GM23338 (cell line): Measurements from ENCODE around the gene TENT5A. TPM values are rescaled to one million over a fixed set of nuclear protein-coding genes. Genes with fewer than 3 reads are reported as not detected.

Experiments
- ATAC-seq: fragments of 200-7000 bp; cut with Tn5 transposase; 3 replicates; pipeline ENCODE4 v1.9.1; 2020
- DNase-seq: peaks from one replicate; pipeline ENCODE4 v3.0.0-alpha.2; 2015; ENCODE audit warnings: low spot score
- H2AFZ ChIP-seq: fragments of 200-600 bp; sonication (generic); 2 replicates; pipeline ENCODE4 v1.8.0; 2016; ENCODE audit warnings: antibody characterized with exemption, mild to moderate bottlenecking, moderate library complexity
- H3F3A ChIP-seq: fragments of 200-600 bp; sonication (generic); replicated peaks from 2 replicates; pipeline ENCODE4 v1.8.0; 2017; ENCODE audit warnings: antibody characterized with exemption, mixed run types, low read depth
- H3K27ac ChIP-seq: fragments of 200-600 bp; sonication (generic); 2 replicates; pipeline ENCODE4 v1.6.1; 2016; ENCODE audit warnings: low read depth
- H3K27me3 ChIP-seq: fragments of 200-600 bp; sonication (generic); 2 replicates; pipeline ENCODE4 v1.8.0; 2016; ENCODE audit warnings: mild to moderate bottlenecking, mixed run types, moderate library complexity; ENCODE audit not compliant: insufficient read depth
- H3K36me3 ChIP-seq: fragments of 200-600 bp; sonication (generic); 2 replicates; pipeline ENCODE4 v1.8.0; 2016; ENCODE audit warnings: mild to moderate bottlenecking; ENCODE audit not compliant: insufficient read depth
- H3K4me1 ChIP-seq: fragments of 200-600 bp; sonication (generic); 2 replicates; pipeline ENCODE4 v1.8.0; 2016; ENCODE audit warnings: mild to moderate bottlenecking, moderate library complexity; ENCODE audit not compliant: insufficient read depth
- H3K4me2 ChIP-seq: fragments of 200-600 bp; sonication (generic); 2 replicates; pipeline ENCODE4 v1.7.1; 2017; ENCODE audit warnings: mixed run types
- H3K4me3 ChIP-seq: fragments of 200-600 bp; sonication (generic); 2 replicates; pipeline ENCODE4 v1.6.1; 2016; ENCODE audit warnings: mixed run types
- H3K79me2 ChIP-seq: fragments of 200-600 bp; sonication (generic); replicated peaks from 2 replicates; pipeline ENCODE4 v1.8.0; 2017; ENCODE audit warnings: mild to moderate bottlenecking; ENCODE audit not compliant: insufficient read depth
- H3K9me2 ChIP-seq: fragments of 200-600 bp; sonication (generic); 2 replicates; pipeline ENCODE4 v1.8.0; 2017; ENCODE audit not compliant: insufficient read depth
- H4K20me1 ChIP-seq: fragments of 200-600 bp; sonication (generic); replicated peaks from 2 replicates; pipeline ENCODE4 v1.8.0; 2017; ENCODE audit warnings: mild to moderate bottlenecking; ENCODE audit not compliant: insufficient read depth
- H3K27ac Mint-ChIP-seq: 2 replicates; pipeline ENCODE4 v1.8.0; 2020; ENCODE audit warnings: inconsistent platforms, mild to moderate bottlenecking, moderate library complexity, mixed read lengths
- H3K27me3 Mint-ChIP-seq: 3 replicates; pipeline ENCODE4 v1.8.0; 2022; ENCODE audit warnings: low read depth, mild to moderate bottlenecking, moderate library complexity, mixed read lengths, inconsistent platforms; ENCODE audit not compliant: insufficient read depth, poor library complexity
- H3K36me3 Mint-ChIP-seq: 3 replicates; pipeline ENCODE4 v1.8.0; 2021; ENCODE audit warnings: low read depth, mild to moderate bottlenecking, inconsistent platforms, moderate library complexity, mixed read lengths
- H3K4me1 Mint-ChIP-seq: 3 replicates; pipeline ENCODE4 v1.8.0; 2020; ENCODE audit warnings: mild to moderate bottlenecking, inconsistent platforms, mixed read lengths
- H3K4me3 Mint-ChIP-seq: 3 replicates; pipeline ENCODE4 v1.8.0; 2021; ENCODE audit warnings: moderate library complexity, mild to moderate bottlenecking, inconsistent platforms, mixed read lengths
- H3K9me3 Mint-ChIP-seq: 3 replicates; pipeline ENCODE4 v1.8.0; 2020; ENCODE audit warnings: moderate library complexity, mild to moderate bottlenecking, inconsistent platforms, mixed read lengths
- CREB1 ChIP-seq: fragments of 250-450 bp; sonication (Bioruptor Pico); IDR thresholded peaks from 2 replicates; pipeline ENCODE4 v1.5.0; 2020; ENCODE audit warnings: low read depth, mild to moderate bottlenecking, moderate library complexity
- CTCF ChIP-seq, 2 experiments: fragments of 200-600 bp in 1 of 2; sonication (generic) in 1 of 2; conservative IDR thresholded peaks; 2 replicates each; pipeline versions ENCODE4 v1.5.1 to v1.6.1; 2016 to 2017; ENCODE audit warnings: antibody characterized with exemption in 2 of 2, low read depth in 2 of 2, mild to moderate bottlenecking in 2 of 2, moderate library complexity in 1 of 2
- EZH2 ChIP-seq: fragments of 200-600 bp; sonication (generic); IDR thresholded peaks from one replicate; pipeline ENCODE4 v1.8.0; 2017; ENCODE audit warnings: antibody characterized with exemption, mild to moderate bottlenecking, low read depth; ENCODE audit not compliant: unreplicated experiment
- EZH2phosphoT487 ChIP-seq: fragments of 200-600 bp; sonication (generic); IDR thresholded peaks from one replicate; pipeline ENCODE4 v1.8.1; 2018; ENCODE audit warnings: antibody characterized with exemption; ENCODE audit not compliant: unreplicated experiment
- JUNB ChIP-seq: IDR thresholded peaks from one replicate; pipeline ENCODE4 v1.6.1; 2016; ENCODE audit warnings: antibody characterized with exemption; ENCODE audit not compliant: unreplicated experiment
- NANOG ChIP-seq: IDR thresholded peaks from 2 replicates; pipeline ENCODE4 v1.6.1; 2016; ENCODE audit warnings: antibody characterized with exemption, borderline replicate concordance
- POLR2AphosphoS5 ChIP-seq: IDR thresholded peaks from 2 replicates; pipeline ENCODE4 v1.6.1; 2016; ENCODE audit warnings: antibody characterized with exemption, low read depth
- STAT1 ChIP-seq: IDR thresholded peaks from one replicate; pipeline ENCODE4 v1.6.1; 2016; ENCODE audit warnings: antibody characterized with exemption; ENCODE audit not compliant: unreplicated experiment
- ZNF114 ChIP-seq: fragments of 250-450 bp; sonication (Bioruptor Pico); IDR thresholded peaks from 2 replicates; pipeline ENCODE4 v1.5.0; 2020; ENCODE audit warnings: mild to moderate bottlenecking, moderate library complexity
- ZNF331 ChIP-seq: fragments of 250-450 bp; sonication (Bioruptor Pico); IDR thresholded peaks from 2 replicates; pipeline ENCODE4 v1.5.0; 2020; ENCODE audit warnings: low read depth, mild to moderate bottlenecking, moderate library complexity
- polyA plus RNA-seq: library from polyadenylated mRNA; unstranded; fragments of >200 nt; fragmentation: Nextera tagmentation; extraction: Ambion mirVana; gene quantifications from 2 replicates; pipeline ENCODE4 v1.2.1, GENCODE V29; 2016
- total RNA-seq: library from RNA; depleted of rRNA; stranded (reverse); fragments of >200 nt; shearing (Covaris generic); gene quantifications from 2 replicates; pipeline ENCODE4 v1.2.3, GENCODE V29; 2014
- TF ChIP-seq, protein P1 (sequence below): fragments of 250-450 bp; sonication (Bioruptor Pico); IDR thresholded peaks from 2 replicates; pipeline ENCODE4 v1.5.0; 2020; ENCODE audit warnings: mild to moderate bottlenecking, moderate library complexity
- TF ChIP-seq, protein P2 (sequence below): IDR thresholded peaks from one replicate; pipeline ENCODE4 v1.6.1; 2018; ENCODE audit warnings: antibody characterized with exemption; ENCODE audit not compliant: unreplicated experiment
- TF ChIP-seq, protein P3 (sequence below): IDR thresholded peaks from 2 replicates; pipeline ENCODE4 v1.6.1; 2016; ENCODE audit warnings: antibody characterized with exemption

Gene TENT5A
- total and polyA plus RNA-seq, 2 experiments from 2014 or later, result 3.8 to 4.7 TPM

GRCh38 chr6:81787313-81788068, 35.0 kb upstream of the TENT5A start:
- ATAC-seq, result no peak

More at GRCh38 chr6:81787313-81788068, 35.0 kb upstream of the TENT5A start:
- H3K9me2 ChIP-seq, result 0 out of 2 replicates have a peak, but pooled peaks cover 8% of the 10 kb centered on the region
- DNase-seq, result no peak
- H3K4me3 ChIP-seq, result no peak overlapping the region
- H3K27me3 ChIP-seq, result no peaks in the 10 kb centered on the region
- TF ChIP-seq ZNF331 (CRISPR knock-in tag) (no peak), POLR2AphosphoS5 (no peak), EZH2phosphoT487 (no peak), EZH2 (no peak), STAT1 (no peak), CREB1 (CRISPR knock-in tag) (no peak), JUNB (no peak), NANOG (no peak), ZNF114 (no peak), CTCF (conservative IDR thresholded peaks at IDR 0.05; ENCODE audit: low read depth in 2 of 2) (no peak)
- TF ChIP-seq, protein P1, sequence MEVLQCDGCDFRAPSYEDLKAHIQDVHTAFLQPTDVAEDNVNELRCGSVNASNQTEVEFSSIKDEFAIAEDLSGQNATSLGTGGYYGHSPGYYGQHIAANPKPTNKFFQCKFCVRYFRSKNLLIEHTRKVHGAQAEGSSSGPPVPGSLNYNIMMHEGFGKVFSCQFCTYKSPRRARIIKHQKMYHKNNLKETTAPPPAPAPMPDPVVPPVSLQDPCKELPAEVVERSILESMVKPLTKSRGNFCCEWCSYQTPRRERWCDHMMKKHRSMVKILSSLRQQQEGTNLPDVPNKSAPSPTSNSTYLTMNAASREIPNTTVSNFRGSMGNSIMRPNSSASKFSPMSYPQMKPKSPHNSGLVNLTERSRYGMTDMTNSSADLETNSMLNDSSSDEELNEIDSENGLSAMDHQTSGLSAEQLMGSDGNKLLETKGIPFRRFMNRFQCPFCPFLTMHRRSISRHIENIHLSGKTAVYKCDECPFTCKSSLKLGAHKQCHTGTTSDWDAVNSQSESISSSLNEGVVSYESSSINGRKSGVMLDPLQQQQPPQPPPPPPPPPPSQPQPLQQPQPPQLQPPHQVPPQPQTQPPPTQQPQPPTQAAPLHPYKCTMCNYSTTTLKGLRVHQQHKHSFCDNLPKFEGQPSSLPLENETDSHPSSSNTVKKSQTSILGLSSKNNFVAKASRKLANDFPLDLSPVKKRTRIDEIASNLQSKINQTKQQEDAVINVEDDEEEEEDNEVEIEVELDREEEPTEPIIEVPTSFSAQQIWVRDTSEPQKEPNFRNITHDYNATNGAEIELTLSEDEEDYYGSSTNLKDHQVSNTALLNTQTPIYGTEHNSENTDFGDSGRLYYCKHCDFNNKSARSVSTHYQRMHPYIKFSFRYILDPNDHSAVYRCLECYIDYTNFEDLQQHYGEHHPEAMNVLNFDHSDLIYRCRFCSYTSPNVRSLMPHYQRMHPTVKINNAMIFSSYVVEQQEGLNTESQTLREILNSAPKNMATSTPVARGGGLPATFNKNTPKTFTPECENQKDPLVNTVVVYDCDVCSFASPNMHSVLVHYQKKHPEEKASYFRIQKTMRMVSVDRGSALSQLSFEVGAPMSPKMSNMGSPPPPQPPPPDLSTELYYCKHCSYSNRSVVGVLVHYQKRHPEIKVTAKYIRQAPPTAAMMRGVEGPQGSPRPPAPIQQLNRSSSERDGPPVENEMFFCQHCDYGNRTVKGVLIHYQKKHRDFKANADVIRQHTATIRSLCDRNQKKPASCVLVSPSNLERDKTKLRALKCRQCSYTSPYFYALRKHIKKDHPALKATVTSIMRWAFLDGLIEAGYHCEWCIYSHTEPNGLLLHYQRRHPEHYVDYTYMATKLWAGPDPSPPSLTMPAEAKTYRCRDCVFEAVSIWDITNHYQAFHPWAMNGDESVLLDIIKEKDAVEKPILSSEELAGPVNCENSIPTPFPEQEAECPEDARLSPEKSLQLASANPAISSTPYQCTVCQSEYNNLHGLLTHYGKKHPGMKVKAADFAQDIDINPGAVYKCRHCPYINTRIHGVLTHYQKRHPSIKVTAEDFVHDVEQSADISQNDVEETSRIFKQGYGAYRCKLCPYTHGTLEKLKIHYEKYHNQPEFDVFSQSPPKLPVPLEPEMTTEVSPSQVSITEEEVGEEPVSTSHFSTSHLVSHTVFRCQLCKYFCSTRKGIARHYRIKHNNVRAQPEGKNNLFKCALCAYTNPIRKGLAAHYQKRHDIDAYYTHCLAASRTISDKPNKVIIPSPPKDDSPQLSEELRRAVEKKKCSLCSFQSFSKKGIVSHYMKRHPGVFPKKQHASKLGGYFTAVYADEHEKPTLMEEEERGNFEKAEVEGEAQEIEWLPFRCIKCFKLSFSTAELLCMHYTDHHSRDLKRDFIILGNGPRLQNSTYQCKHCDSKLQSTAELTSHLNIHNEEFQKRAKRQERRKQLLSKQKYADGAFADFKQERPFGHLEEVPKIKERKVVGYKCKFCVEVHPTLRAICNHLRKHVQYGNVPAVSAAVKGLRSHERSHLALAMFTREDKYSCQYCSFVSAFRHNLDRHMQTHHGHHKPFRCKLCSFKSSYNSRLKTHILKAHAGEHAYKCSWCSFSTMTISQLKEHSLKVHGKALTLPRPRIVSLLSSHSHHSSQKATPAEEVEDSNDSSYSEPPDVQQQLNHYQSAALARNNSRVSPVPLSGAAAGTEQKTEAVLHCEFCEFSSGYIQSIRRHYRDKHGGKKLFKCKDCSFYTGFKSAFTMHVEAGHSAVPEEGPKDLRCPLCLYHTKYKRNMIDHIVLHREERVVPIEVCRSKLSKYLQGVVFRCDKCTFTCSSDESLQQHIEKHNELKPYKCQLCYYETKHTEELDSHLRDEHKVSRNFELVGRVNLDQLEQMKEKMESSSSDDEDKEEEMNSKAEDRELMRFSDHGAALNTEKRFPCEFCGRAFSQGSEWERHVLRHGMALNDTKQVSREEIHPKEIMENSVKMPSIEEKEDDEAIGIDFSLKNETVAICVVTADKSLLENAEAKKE (CRISPR knock-in tag), result no peak
- TF ChIP-seq, protein P2, sequence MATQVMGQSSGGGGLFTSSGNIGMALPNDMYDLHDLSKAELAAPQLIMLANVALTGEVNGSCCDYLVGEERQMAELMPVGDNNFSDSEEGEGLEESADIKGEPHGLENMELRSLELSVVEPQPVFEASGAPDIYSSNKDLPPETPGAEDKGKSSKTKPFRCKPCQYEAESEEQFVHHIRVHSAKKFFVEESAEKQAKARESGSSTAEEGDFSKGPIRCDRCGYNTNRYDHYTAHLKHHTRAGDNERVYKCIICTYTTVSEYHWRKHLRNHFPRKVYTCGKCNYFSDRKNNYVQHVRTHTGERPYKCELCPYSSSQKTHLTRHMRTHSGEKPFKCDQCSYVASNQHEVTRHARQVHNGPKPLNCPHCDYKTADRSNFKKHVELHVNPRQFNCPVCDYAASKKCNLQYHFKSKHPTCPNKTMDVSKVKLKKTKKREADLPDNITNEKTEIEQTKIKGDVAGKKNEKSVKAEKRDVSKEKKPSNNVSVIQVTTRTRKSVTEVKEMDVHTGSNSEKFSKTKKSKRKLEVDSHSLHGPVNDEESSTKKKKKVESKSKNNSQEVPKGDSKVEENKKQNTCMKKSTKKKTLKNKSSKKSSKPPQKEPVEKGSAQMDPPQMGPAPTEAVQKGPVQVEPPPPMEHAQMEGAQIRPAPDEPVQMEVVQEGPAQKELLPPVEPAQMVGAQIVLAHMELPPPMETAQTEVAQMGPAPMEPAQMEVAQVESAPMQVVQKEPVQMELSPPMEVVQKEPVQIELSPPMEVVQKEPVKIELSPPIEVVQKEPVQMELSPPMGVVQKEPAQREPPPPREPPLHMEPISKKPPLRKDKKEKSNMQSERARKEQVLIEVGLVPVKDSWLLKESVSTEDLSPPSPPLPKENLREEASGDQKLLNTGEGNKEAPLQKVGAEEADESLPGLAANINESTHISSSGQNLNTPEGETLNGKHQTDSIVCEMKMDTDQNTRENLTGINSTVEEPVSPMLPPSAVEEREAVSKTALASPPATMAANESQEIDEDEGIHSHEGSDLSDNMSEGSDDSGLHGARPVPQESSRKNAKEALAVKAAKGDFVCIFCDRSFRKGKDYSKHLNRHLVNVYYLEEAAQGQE, result no peak
- TF ChIP-seq, protein P3, sequence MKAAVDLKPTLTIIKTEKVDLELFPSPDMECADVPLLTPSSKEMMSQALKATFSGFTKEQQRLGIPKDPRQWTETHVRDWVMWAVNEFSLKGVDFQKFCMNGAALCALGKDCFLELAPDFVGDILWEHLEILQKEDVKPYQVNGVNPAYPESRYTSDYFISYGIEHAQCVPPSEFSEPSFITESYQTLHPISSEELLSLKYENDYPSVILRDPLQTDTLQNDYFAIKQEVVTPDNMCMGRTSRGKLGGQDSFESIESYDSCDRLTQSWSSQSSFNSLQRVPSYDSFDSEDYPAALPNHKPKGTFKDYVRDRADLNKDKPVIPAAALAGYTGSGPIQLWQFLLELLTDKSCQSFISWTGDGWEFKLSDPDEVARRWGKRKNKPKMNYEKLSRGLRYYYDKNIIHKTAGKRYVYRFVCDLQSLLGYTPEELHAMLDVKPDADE, result no peak
- no peaks in the 10 kb centered on the region for H3F3A ChIP-seq
- peaks cover 49% of the 10 kb centered on the region for H3K4me1 Mint-ChIP-seq
- no peak overlapping the region for H3K4me2 ChIP-seq
- H3K4me3 Mint-ChIP-seq, result no peak overlapping the region
- no peak overlapping the region for H2AFZ ChIP-seq
- H3K36me3 Mint-ChIP-seq, result no peaks in the 10 kb centered on the region
- H3K4me1 ChIP-seq, result peaks cover 35% of the 10 kb centered on the region
- no peak overlapping the region for H3K27ac ChIP-seq
- H3K9me3 Mint-ChIP-seq, result no peaks in the 10 kb centered on the region
- no peaks in the 10 kb centered on the region for H3K36me3 ChIP-seq
- H3K27ac Mint-ChIP-seq, result no peak overlapping the region
- no peaks in the 10 kb centered on the region for H3K27me3 Mint-ChIP-seq
- H4K20me1 ChIP-seq, result no peaks in the 10 kb centered on the region
- no peaks in the 10 kb centered on the region for H3K79me2 ChIP-seq
